HCT116 (cell line): ENCODE measurements around the gene MOSPD3.

Experiments used
- EZH2 ChIP-seq: fragments of 200-600 bp; sonication (generic); IDR thresholded peaks from 2 replicates; pipeline ENCODE4 v1.6.1; 2017; ENCODE audit warnings: antibody characterized with exemption, mixed run types
- POLR2A ChIP-seq: IDR thresholded peaks from 2 replicates; pipeline ENCODE4 v1.7.0; 2011; ENCODE audit warnings: borderline replicate concordance; ENCODE audit not compliant: insufficient read depth, insufficient read length; ENCODE audit errors: extremely low read depth
- YY1 ChIP-seq: IDR thresholded peaks from 2 replicates; pipeline ENCODE4 v1.6.1; 2011; ENCODE audit warnings: low read length, low read depth, moderate library complexity, mild to moderate bottlenecking; ENCODE audit not compliant: insufficient replicate concordance; ENCODE audit errors: extremely low read depth
- TF ChIP-seq, protein P1 (sequence below), 3 experiments: fragments of 200-600 bp in 1 of 3; sonication (generic) in 1 of 3; IDR thresholded peaks in 2 of 3; conservative IDR thresholded peaks in 1 of 3; 2 replicates each; pipeline ENCODE4 v1.5.1; 2012 to 2017; ENCODE audit warnings: low read depth in 2 of 3, low read length in 2 of 3, antibody characterized with exemption in 1 of 3, borderline replicate concordance in 1 of 3, control low read depth in 1 of 3, mild to moderate bottlenecking in 1 of 3, mixed read lengths in 1 of 3, mixed run types in 1 of 3, moderate library complexity in 1 of 3; ENCODE audit not compliant: insufficient read depth in 1 of 3
- TF ChIP-seq, protein P2 (sequence below): IDR thresholded peaks from 2 replicates; pipeline ENCODE4 v1.6.1; 2012; ENCODE audit warnings: low read depth

DNA sequence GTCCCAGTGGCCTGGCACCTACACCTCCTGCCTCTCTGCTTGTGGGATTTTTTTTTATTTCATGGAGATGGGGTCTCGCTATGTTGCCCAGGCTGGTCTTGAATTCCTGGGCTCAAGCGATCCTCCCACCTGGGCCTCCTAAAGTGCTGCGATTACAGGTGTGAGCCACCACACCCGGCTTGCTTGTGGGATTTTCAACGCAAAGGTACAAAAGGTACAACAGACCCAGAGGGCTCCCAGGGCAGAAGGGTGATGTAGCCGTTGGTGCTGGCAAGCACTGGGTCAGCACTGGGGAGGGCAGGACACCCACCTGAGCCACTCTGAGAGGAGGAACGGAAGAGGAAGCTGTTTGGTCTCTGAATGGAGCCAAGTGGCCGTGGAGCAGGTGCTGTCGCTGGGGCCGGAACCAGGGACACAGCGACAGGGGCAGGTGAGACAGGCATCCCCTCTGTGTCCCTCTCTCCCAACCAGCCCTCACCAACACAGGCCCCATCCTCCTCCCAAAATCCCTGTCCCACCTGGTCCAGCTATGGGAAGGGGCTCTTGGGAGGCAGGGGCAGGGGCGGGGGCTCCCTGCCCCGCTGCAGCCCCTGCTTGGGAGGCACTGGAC is 35.9 kb upstream of the MOSPD3 start:
- TF ChIP-seq, protein P1, sequence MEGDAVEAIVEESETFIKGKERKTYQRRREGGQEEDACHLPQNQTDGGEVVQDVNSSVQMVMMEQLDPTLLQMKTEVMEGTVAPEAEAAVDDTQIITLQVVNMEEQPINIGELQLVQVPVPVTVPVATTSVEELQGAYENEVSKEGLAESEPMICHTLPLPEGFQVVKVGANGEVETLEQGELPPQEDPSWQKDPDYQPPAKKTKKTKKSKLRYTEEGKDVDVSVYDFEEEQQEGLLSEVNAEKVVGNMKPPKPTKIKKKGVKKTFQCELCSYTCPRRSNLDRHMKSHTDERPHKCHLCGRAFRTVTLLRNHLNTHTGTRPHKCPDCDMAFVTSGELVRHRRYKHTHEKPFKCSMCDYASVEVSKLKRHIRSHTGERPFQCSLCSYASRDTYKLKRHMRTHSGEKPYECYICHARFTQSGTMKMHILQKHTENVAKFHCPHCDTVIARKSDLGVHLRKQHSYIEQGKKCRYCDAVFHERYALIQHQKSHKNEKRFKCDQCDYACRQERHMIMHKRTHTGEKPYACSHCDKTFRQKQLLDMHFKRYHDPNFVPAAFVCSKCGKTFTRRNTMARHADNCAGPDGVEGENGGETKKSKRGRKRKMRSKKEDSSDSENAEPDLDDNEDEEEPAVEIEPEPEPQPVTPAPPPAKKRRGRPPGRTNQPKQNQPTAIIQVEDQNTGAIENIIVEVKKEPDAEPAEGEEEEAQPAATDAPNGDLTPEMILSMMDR (IDR thresholded peaks at IDR 0.05 in 2 of 3, conservative IDR thresholded peaks at IDR 0.05 in 1 of 3; ENCODE audit: borderline replicate concordance in 1 of 3, insufficient read depth in 1 of 3, low read depth in 2 of 3, low read length in 2 of 3) = no peak
- TF ChIP-seq EZH2 = no peak
- no peak for TF ChIP-seq YY1
- TF ChIP-seq, protein P2, sequence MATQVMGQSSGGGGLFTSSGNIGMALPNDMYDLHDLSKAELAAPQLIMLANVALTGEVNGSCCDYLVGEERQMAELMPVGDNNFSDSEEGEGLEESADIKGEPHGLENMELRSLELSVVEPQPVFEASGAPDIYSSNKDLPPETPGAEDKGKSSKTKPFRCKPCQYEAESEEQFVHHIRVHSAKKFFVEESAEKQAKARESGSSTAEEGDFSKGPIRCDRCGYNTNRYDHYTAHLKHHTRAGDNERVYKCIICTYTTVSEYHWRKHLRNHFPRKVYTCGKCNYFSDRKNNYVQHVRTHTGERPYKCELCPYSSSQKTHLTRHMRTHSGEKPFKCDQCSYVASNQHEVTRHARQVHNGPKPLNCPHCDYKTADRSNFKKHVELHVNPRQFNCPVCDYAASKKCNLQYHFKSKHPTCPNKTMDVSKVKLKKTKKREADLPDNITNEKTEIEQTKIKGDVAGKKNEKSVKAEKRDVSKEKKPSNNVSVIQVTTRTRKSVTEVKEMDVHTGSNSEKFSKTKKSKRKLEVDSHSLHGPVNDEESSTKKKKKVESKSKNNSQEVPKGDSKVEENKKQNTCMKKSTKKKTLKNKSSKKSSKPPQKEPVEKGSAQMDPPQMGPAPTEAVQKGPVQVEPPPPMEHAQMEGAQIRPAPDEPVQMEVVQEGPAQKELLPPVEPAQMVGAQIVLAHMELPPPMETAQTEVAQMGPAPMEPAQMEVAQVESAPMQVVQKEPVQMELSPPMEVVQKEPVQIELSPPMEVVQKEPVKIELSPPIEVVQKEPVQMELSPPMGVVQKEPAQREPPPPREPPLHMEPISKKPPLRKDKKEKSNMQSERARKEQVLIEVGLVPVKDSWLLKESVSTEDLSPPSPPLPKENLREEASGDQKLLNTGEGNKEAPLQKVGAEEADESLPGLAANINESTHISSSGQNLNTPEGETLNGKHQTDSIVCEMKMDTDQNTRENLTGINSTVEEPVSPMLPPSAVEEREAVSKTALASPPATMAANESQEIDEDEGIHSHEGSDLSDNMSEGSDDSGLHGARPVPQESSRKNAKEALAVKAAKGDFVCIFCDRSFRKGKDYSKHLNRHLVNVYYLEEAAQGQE = no peak
- TF ChIP-seq POLR2A = no peak
